Caco-2 (cell line): Measurements from ENCODE around the gene CAMK2G. TPM values are rescaled to one million over a fixed set of nuclear protein-coding genes. Genes with fewer than 3 reads are reported as not detected.
"Not testable (repeated sequence)": the region's sequence is repeated elsewhere in the genome, so short reads cannot be mapped to it uniquely, and the experiment has no call there.

Experiments used
- BruUV-seq: library from RNA; stranded (reverse); fragments of 400-500 nt; replicated peaks from 2 replicates; lab custom pipeline; 2021; lab: Mats Ljungman, UMichigan
- CTCF ChIA-PET: fragments of 300-600 bp; sonication (Branson Sonifier 250); formaldehyde crosslinking; loops from one replicate; lab custom pipeline; 2022; ENCODE audit warnings: antibody characterized with exemption; lab: Charles Lee
- POLR2A ChIA-PET: fragments of 300-600 bp; sonication (Branson Sonifier 250); formaldehyde crosslinking; loops from one replicate; lab custom pipeline; 2022; ENCODE audit warnings: antibody characterized with exemption; lab: Charles Lee
- DNase-seq, 2 experiments: peaks; one replicate each; pipeline versions ENCODE4 v3.0.0 to v3.0.0-alpha.2; 2020 to 2022
- H3K27me3 ChIP-seq: replicated peaks from 2 replicates; pipeline ENCODE4 v1.6.0; 2011; ENCODE audit warnings: low read length; ENCODE audit not compliant: control insufficient read depth, insufficient read depth
- H3K36me3 ChIP-seq: 2 replicates; pipeline ENCODE4 v1.5.1; 2011; ENCODE audit warnings: low read length; ENCODE audit not compliant: control insufficient read depth, insufficient read depth
- H3K4me1 ChIP-seq: fragments of 250-450 bp; sonication (Bioruptor Pico); 2 replicates; pipeline ENCODE4 v1.5.1; 2020; ENCODE audit warnings: mild to moderate bottlenecking
- H3K4me3 ChIP-seq: 2 replicates; pipeline ENCODE4 v1.5.1; 2011; ENCODE audit warnings: low read depth, mild to moderate bottlenecking, control low read depth, low read length
- H3K9me3 ChIP-seq: fragments of 250-450 bp; sonication (Bioruptor Pico); 2 replicates; pipeline ENCODE4 v1.5.1; 2020; ENCODE audit warnings: mild to moderate bottlenecking, moderate library complexity
- H3K27ac Mint-ChIP-seq: one replicate; pipeline ENCODE4 v1.8.0; 2022; ENCODE audit warnings: mixed read lengths; ENCODE audit not compliant: unreplicated experiment
- H3K27me3 Mint-ChIP-seq: one replicate; pipeline ENCODE4 v1.8.0; 2022; ENCODE audit warnings: mixed read lengths; ENCODE audit not compliant: insufficient read depth, unreplicated experiment
- H3K36me3 Mint-ChIP-seq: one replicate; pipeline ENCODE4 v1.8.0; 2022; ENCODE audit warnings: mild to moderate bottlenecking, mixed read lengths; ENCODE audit not compliant: insufficient read depth, unreplicated experiment
- H3K4me1 Mint-ChIP-seq: one replicate; pipeline ENCODE4 v1.8.0; 2022; ENCODE audit warnings: low read depth, mixed read lengths; ENCODE audit not compliant: unreplicated experiment
- H3K4me3 Mint-ChIP-seq: one replicate; pipeline ENCODE4 v1.8.0; 2022; ENCODE audit warnings: mild to moderate bottlenecking, moderate library complexity, mixed read lengths; ENCODE audit not compliant: unreplicated experiment
- H3K9me3 Mint-ChIP-seq: one replicate; pipeline ENCODE4 v1.8.0; 2022; ENCODE audit warnings: mixed read lengths; ENCODE audit not compliant: unreplicated experiment
- intact Hi-C: fragments of 100-400 bp; cut with micrococcal nuclease; formaldehyde crosslinking; loops from one replicate; pipeline ENCODE4 v1.10.0; 2022; ENCODE audit not compliant: unreplicated experiment
- total RNA-seq: library from RNA; stranded (reverse); gene quantifications from 2 replicates; pipeline ENCODE4 v1.2.3, GENCODE V29; 2022
- TF ChIP-seq, protein P1 (sequence below), 2 experiments: fragments of 200-600 bp in 1 of 2; IDR thresholded peaks; 1 replicate in 1 of 2; 2 replicates in 1 of 2; pipeline versions ENCODE4 v1.5.1 to v1.8.0; 2011 to 2022; ENCODE audit warnings: antibody characterized with exemption in 1 of 2, control low read depth in 1 of 2, inconsistent platforms in 1 of 2, low read depth in 1 of 2, low read length in 1 of 2, mild to moderate bottlenecking in 1 of 2, moderate library complexity in 1 of 2; ENCODE audit not compliant: insufficient read depth in 1 of 2, severe bottlenecking in 1 of 2, unreplicated experiment in 1 of 2

CAMK2G gene
- total RNA-seq, 1 experiment from 2014 or later: 78.8 TPM

- Mint-ChIP-seq H3K27me3 (no peaks in the 10 kb centered on the region), H3K36me3 (no peaks in the 10 kb centered on the region), H3K9me3 (no peaks in the 10 kb centered on the region), H3K27ac (no peak overlapping the region), H3K4me1 (peaks cover 15% of the 10 kb centered on the region), H3K4me3 (no peak overlapping the region)
- POLR2A ChIA-PET: no interaction called here
- DNase-seq: no peak
- H3K9me3 ChIP-seq: no peaks in the 10 kb centered on the region
- H3K4me3 ChIP-seq: no peak overlapping the region
- intact Hi-C loops: no loop called here
- H3K4me1 ChIP-seq: peaks cover 26% of the 10 kb centered on the region
- TF ChIP-seq, protein P1, sequence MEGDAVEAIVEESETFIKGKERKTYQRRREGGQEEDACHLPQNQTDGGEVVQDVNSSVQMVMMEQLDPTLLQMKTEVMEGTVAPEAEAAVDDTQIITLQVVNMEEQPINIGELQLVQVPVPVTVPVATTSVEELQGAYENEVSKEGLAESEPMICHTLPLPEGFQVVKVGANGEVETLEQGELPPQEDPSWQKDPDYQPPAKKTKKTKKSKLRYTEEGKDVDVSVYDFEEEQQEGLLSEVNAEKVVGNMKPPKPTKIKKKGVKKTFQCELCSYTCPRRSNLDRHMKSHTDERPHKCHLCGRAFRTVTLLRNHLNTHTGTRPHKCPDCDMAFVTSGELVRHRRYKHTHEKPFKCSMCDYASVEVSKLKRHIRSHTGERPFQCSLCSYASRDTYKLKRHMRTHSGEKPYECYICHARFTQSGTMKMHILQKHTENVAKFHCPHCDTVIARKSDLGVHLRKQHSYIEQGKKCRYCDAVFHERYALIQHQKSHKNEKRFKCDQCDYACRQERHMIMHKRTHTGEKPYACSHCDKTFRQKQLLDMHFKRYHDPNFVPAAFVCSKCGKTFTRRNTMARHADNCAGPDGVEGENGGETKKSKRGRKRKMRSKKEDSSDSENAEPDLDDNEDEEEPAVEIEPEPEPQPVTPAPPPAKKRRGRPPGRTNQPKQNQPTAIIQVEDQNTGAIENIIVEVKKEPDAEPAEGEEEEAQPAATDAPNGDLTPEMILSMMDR (IDR thresholded peaks at IDR 0.05; ENCODE audit: insufficient read depth in 1 of 2, low read depth in 1 of 2, low read length in 1 of 2, severe bottlenecking in 1 of 2, unreplicated experiment in 1 of 2): no peak
- no peaks in the 10 kb centered on the region for H3K27me3 ChIP-seq
- CTCF ChIA-PET: no interaction called here
- no peaks in the 10 kb centered on the region for H3K36me3 ChIP-seq
- no TSS peak for BruUV-seq
Observed at GRCh38 chr10:73891540-73891939, 17.2 kb upstream of the CAMK2G start.

DNA sequence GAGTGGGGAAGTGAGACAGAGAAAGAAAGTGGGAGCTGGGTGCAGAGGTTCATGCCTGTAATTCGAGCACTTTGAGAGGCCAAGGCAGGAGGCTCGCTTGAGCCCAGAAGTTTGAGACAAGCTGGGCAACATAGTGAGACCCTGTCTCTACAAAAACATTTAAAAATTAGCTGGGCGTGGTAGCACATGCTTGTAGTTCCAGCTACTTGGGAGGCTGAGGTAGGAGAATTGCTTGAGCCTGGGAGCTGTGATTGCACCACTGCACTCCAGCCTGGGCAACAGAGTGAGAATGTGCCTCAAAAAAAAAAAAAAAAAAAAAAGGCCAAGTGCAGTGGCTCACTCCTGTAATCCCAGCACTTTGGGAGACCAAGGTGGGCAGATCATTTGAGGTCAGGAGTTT is 16.5 kb upstream of the CAMK2G start:
- CTCF ChIA-PET: interaction anchor here (0.8 to 1.1 kb wide), 3 partner anchors 20 to 168 kb away, joined by 3 to 6 read pairs (median 4); partner anchors contain the start of gene PLAU

GRCh38 chr10:73890261-73890660 is 15.9 kb upstream of the CAMK2G start:
- no peaks in the 10 kb centered on the region for H3K9me3 ChIP-seq
- no peaks in the 10 kb centered on the region for H3K9me3 Mint-ChIP-seq
- BruUV-seq: no TSS peak
- H3K27ac Mint-ChIP-seq: no peak overlapping the region
- H3K36me3 ChIP-seq: no peaks in the 10 kb centered on the region
- H3K4me3 Mint-ChIP-seq: no peak overlapping the region
- no peak overlapping the region for H3K4me3 ChIP-seq
- peaks cover 16% of the 10 kb centered on the region for H3K4me1 Mint-ChIP-seq
- no peaks in the 10 kb centered on the region for H3K27me3 Mint-ChIP-seq
- TF ChIP-seq, protein P1 (IDR thresholded peaks at IDR 0.05; ENCODE audit: insufficient read depth in 1 of 2, low read depth in 1 of 2, low read length in 1 of 2, severe bottlenecking in 1 of 2, unreplicated experiment in 1 of 2): no peak
- no peaks in the 10 kb centered on the region for H3K36me3 Mint-ChIP-seq
- H3K27me3 ChIP-seq: no peaks in the 10 kb centered on the region
- H3K4me1 ChIP-seq: peaks cover 29% of the 10 kb centered on the region
- ChIA-PET CTCF (interaction anchor here (0.7 to 1.1 kb wide), 4 partner anchors 21 to 168 kb away, joined by 3 to 7 read pairs (median 5); partner anchors contain the start of gene PLAU), POLR2A (no interaction called here)
- intact Hi-C loops: no loop called here
- no peak for DNase-seq

More for the DNA sequence above, 16.5 kb upstream of the CAMK2G start:
- DNase-seq, H3K27me3 Mint-ChIP-seq, H3K9me3 Mint-ChIP-seq, H3K27ac Mint-ChIP-seq, BruUV-seq, intact Hi-C loops, H3K4me3 Mint-ChIP-seq, H3K27me3 ChIP-seq, H3K4me3 ChIP-seq, H3K9me3 ChIP-seq, H3K36me3 ChIP-seq, POLR2A ChIA-PET, H3K36me3 Mint-ChIP-seq: not testable (repeated sequence)
- H3K4me1 Mint-ChIP-seq: peaks cover 16% of the 10 kb centered on the region
- peaks cover 29% of the 10 kb centered on the region for H3K4me1 ChIP-seq

DNA sequence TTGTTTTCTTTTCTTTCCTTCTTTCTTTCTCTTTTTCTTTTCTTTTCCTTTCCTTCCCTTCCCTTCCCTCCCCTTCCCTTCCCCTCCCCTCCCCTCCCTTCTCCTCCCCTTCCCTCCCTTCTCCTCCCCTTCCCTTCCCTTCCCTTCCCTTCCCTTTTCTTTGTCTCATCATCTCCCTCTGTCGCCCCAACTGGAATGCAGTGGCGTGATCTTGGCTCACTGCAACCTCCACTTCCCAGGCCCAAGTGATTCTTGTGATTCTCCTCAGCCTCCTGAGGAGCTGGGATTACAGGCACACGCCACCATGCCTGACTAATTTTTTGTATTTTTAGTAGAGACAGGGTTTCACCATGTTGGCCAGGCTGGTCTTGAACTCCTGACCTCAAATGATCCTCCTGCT is 15.1 kb upstream of the CAMK2G start:
- H3K9me3 ChIP-seq, H3K9me3 Mint-ChIP-seq, H3K27me3 ChIP-seq, H3K27ac Mint-ChIP-seq, H3K36me3 ChIP-seq, H3K36me3 Mint-ChIP-seq, H3K4me3 ChIP-seq, POLR2A ChIA-PET, intact Hi-C loops, BruUV-seq, H3K27me3 Mint-ChIP-seq, DNase-seq, H3K4me3 Mint-ChIP-seq: not testable (repeated sequence)
- CTCF ChIA-PET: interaction anchor here (0.6 to 4.0 kb wide), 2 partner anchors 21 to 51 kb away, joined by 3 to 54 read pairs; no protein-coding TSS in a partner anchor
- H3K4me1 ChIP-seq: peaks cover 29% of the 10 kb centered on the region
- H3K4me1 Mint-ChIP-seq: peaks cover 16% of the 10 kb centered on the region
